A673 (cell line): Measurements from ENCODE around the gene RERE.

Experiments used
- EZH2 ChIP-seq: fragments of 200-600 bp; sonication (generic); IDR thresholded peaks from 2 replicates; pipeline ENCODE4 v1.6.1; 2017; ENCODE audit warnings: borderline replicate concordance, low read depth, mild to moderate bottlenecking, mixed read lengths, antibody characterized with exemption, low read length; ENCODE audit not compliant: poor library complexity, severe bottlenecking
- TF ChIP-seq, protein P1 (sequence below): fragments of 300-800, 200-600 bp; sonication (generic); conservative IDR thresholded peaks from 2 replicates; pipeline ENCODE4 v1.5.1; 2017; ENCODE audit warnings: low read depth, mild to moderate bottlenecking, antibody characterized with exemption, low read length, moderate library complexity, mixed read lengths

GRCh38 chr1:8370046-8370881 lies 447.2 kb downstream of the RERE start:
- TF ChIP-seq, protein P1, sequence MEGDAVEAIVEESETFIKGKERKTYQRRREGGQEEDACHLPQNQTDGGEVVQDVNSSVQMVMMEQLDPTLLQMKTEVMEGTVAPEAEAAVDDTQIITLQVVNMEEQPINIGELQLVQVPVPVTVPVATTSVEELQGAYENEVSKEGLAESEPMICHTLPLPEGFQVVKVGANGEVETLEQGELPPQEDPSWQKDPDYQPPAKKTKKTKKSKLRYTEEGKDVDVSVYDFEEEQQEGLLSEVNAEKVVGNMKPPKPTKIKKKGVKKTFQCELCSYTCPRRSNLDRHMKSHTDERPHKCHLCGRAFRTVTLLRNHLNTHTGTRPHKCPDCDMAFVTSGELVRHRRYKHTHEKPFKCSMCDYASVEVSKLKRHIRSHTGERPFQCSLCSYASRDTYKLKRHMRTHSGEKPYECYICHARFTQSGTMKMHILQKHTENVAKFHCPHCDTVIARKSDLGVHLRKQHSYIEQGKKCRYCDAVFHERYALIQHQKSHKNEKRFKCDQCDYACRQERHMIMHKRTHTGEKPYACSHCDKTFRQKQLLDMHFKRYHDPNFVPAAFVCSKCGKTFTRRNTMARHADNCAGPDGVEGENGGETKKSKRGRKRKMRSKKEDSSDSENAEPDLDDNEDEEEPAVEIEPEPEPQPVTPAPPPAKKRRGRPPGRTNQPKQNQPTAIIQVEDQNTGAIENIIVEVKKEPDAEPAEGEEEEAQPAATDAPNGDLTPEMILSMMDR: no peak
- TF ChIP-seq EZH2: no peak
